ENCODE results near the gene PLCH1.

PLCH1 gene

GRCh38 chr3:155676252-155676981 lies 68.5 kb downstream of the PLCH1 start:
- no peak for DNase-seq

DNA sequence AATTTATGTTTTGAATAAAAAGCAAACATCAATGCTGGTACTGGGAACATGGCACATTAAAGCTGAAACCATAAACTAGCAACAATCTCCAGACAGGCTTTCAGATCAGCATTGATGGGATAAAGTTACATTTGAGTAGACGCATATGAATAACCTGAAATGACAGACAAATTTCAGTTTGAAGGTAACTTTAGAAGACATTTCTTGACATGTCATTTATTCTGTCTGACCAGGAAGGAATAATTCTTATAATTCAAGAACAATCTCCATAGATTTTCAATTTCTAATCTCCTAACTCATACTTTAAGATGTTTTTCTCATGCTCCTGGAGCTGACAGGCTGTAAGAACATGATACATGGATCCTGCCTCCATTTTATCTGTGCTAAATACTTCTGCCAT lies 69.8 kb downstream of the PLCH1 start:
- DNase-seq: no peak

DNA sequence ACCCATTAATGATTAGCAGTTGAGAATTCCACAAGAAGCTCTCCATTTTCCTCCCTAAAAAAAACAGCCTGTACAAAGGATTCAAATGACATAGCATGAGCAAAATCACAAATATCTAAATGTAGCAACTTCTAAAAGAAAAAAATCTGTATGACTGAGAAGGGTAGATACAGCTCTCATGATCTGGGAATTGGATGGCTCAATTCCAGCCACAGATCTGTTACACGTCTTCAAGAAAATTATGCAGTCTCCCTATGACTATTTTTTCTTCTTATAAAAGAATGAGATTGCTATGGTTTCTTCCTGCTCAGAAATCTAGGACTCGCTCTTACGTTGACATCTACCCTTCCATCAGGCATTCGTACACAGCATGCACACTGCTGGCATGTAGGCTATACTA lies 71.5 kb downstream of the PLCH1 start:
- no peak for DNase-seq

DNA sequence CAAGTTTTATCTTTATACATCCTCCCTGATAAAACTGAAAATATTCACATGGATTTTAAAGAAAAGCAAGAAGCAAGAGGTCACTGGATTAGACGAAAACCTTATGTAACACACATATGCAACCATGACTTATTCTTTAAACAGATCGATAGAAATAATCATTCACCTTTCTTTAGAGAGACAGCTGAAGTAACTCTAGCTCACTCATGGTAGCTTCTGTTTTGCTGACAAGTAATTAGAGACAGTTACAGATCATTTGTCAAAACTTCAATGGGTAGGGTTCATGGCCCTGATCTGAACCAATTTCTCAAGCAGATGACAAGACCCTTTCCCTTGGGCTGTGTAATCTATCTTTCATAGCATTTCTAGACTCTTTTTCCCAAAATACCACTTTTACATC lies 74.5 kb downstream of the PLCH1 start:
- DNase-seq: no peak

GRCh38 chr3:155667988-155668387 lies 76.9 kb downstream of the PLCH1 start:
- DNase-seq: no peak

DNA sequence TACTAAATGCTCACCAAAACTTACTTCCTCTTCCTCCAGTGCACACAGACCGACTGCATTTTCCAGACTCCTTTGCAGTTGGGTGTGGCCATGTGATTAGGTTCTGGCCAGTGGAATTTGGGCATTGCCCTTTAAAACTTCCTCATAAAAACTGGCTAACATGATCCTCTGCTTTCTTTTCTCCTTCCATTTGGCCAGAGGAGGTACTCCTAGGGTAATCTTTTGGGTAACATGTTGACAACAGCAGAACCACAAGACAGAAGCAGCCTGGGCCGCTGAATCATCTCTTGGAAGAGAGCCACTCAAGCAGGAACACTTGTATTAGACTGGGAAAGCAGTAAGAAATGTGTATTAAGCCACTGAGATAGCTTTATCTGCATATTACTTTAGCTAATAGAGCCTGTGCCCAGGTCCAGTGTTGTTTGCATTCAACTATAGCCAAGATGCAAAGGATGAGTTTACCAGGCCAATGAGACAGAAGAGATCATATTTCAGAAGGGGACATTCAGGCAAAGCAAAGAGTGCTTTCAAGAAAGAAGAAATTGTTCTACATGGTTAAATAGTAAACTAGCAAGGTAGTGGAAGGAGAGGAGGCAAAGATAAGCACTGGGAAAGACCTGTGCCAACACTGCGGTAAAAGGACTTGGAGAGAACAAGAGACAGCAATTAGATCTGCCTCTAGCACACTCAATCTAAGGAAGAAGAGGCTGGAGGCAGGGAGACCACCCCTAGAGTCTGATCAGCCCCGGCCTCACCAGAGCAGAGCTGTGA lies 79.8 kb downstream of the PLCH1 start:
- DNase-seq: no peak

GRCh38 chr3:155663467-155664212 lies 81.2 kb downstream of the PLCH1 start:
- DNase-seq: no peak

- DNase-seq: no peak
Observed at GRCh38 chr3:155661760-155662159, 83.1 kb downstream of the PLCH1 start.

GRCh38 chr3:155661042-155661441 lies 83.8 kb downstream of the PLCH1 start:
- no peak for DNase-seq

DNA sequence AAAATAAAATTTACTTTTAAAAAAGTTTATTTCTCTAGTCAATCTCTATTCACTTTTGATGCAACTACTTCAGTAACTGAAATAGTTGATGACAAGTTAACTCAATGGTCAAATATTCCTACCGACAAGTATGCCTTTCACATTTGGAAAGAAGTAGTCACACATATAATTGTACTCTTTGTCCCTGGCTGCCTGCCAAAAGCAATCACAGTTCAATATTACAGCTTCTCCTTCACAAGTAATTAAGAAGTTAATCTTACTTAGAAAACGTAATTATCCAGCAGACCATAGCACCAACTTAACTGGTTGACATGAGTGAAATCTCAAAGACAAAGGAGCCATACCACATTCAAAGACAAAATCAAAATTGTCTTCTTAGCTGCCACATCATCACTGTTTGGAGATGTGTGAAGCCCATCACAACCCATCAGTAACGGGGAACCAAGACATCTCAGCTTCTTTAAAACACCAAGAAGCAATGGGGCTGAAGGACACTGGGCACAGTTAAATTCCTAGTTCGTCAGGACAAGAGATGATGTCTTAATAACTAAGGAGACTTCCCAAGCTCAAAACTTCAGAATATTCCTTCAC lies 86.1 kb downstream of the PLCH1 start:
- DNase-seq: no peak

GRCh38 chr3:155658006-155658405 lies 86.9 kb downstream of the PLCH1 start:
- DNase-seq: no peak

- no peak for DNase-seq
Observed at GRCh38 chr3:155657161-155657560, 87.7 kb downstream of the PLCH1 start.

- DNase-seq: no peak
Observed at GRCh38 chr3:155656466-155656865, 88.4 kb downstream of the PLCH1 start.

DNA sequence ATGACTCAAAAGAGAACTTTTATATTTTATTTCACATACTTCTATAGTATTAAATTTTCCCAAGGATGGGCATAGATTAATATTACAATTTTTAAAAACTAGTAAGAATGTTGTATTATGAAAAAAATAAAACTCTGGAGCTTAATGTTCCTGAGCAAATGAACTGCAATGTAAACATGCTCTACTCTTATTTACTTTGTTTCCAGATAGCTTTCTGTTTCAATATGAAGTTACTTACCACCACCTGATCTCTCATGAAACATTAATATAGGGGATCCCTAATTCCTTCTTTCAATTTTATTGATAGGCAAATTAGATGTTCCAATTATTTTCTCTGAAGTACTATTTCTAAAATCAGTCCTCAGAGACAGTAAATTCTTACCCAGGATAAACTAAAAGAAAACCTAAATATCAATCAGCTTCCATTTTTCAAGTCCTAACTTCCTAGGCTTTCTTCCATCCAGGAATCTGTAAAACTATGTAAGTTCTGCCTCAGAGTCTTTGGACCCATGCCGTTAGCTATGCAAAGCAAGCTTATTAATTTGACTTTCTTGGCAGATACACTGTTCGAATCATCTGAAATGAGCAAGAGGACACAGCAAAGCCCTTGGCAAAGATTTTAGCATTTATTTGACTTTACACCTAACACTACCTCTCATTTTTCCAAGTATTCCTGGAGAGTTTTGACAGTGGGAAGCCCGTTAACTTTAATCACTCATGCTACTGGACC lies 93.2 kb downstream of the PLCH1 start:
- no peak for DNase-seq

- DNase-seq: no peak
Observed at GRCh38 chr3:155648013-155648591, 96.8 kb downstream of the PLCH1 start.

- no peak for DNase-seq
Observed at GRCh38 chr3:155647206-155647605, 97.7 kb downstream of the PLCH1 start.

- DNase-seq: no peak
Observed at GRCh38 chr3:155646669-155647068, 98.2 kb downstream of the PLCH1 start.

GRCh38 chr3:155646128-155646527 lies 98.7 kb downstream of the PLCH1 start:
- no peak for DNase-seq

DNA sequence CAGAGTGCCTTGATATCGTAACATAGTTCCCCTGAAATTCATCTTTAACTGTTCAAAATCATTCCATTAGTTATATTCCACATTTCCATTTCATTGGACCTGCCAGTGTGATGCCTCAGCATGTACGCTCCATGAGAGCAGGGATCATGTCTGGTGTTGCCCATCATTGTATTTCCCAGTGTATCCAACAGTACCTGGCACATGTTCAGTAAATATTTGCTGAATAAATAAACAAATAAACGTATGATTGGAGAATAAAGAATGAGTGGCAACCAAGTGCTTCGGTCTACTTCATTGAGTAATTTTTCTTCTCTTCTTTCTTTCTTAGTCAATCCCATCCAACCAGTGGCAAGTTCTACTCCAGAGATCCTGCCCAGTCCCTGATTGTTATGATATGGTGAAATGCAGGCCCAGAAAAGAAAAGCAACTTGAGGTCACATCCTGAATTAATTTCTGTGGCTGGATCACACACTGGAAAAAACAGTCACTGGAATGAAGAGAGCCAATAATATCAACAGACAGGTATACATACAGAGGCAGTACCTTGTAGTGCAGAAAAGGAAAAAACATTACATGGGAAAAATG lies 101.2 kb downstream of the PLCH1 start:
- DNase-seq: no peak

GRCh38 chr3:155641956-155642355 lies 102.9 kb downstream of the PLCH1 start:
- no peak for DNase-seq

- DNase-seq: no peak
Observed at GRCh38 chr3:155640098-155640497, 104.8 kb downstream of the PLCH1 start.

All from activated CD4-positive, alpha-beta T cell treated with anti-CD3 and anti-CD28 coated beads, Interleukin-2, amount 50 U/mL, for 4 hours (primary cell).